GM10266 (cell line): ENCODE results near the gene DLG4.
"Not testable (repeated sequence)": the region's sequence is repeated elsewhere in the genome, so short reads cannot be mapped to it uniquely, and the experiment has no call there.

Experiments used
- DNase-seq: peaks from one replicate; pipeline ENCODE4 v3.0.0; 2012; ENCODE audit errors: extremely low spot score
- CTCF ChIP-seq: IDR thresholded peaks from 2 replicates; pipeline ENCODE4 v1.5.1; 2012; ENCODE audit warnings: mild to moderate bottlenecking, low read depth; ENCODE audit not compliant: control insufficient read depth, insufficient read depth; ENCODE audit errors: missing control alignments

The DLG4 gene

GRCh38 chr17:7190276-7190917 is 29.2 kb downstream of the DLG4 start:
- DNase-seq: no peak
- no peak for TF ChIP-seq CTCF

GRCh38 chr17:7186241-7186640 is 33.4 kb downstream of the DLG4 start:
- no peak for TF ChIP-seq CTCF
- no peak for DNase-seq

GRCh38 chr17:7184647-7185046 is 35.0 kb downstream of the DLG4 start:
- no peak for TF ChIP-seq CTCF

GRCh38 chr17:7184091-7184488 is 35.5 kb downstream of the DLG4 start:
- no peak for DNase-seq
- TF ChIP-seq CTCF: no peak

More at GRCh38 chr17:7184647-7185046, 35.0 kb downstream of the DLG4 start:
- no peak for DNase-seq

GRCh38 chr17:7183433-7184090 is 36.1 kb downstream of the DLG4 start:
- no peak for TF ChIP-seq CTCF
- no peak for DNase-seq

- not testable (repeated sequence) for DNase-seq
Measured at GRCh38 chr17:7182101-7182500, 37.5 kb downstream of the DLG4 start.

- DNase-seq: no peak
- no peak for TF ChIP-seq CTCF
Measured at GRCh38 chr17:7179317-7180254, 40.0 kb downstream of the DLG4 start, which contains the start of gene ASGR1. ASGR1 (minus strand) TSS chr17:7179370; CDS start chr17:7178563, 807 bp downstream.
